HG02973 (cell line): ENCODE results near the gene RBM28.

Experiments used
- ATAC-seq: cut with Tn5 transposase; IDR thresholded peaks from one replicate; pipeline ENCODE4 v1.9.1; 2021; ENCODE audit warnings: moderate library complexity; ENCODE audit not compliant: unreplicated experiment

RBM28 gene

DNA sequence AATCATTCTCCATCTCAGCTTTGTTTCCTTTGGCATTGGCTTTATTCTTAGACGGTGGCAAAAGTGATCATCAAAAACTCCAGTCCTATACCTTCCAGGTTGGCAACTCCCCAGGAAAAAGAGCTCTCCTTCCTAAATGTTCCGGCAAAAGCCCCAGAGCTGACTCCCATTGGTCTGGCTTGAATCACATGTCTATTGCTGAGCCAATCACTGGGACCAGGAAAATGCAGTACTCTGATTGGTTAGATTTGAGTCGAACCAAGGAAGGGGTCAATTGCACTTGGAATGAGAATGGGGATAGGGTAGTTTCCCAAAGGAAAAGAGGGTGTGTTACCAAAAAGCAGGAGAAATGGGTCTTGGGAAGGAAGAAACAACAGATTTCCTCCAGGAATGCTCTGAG lies 80.3 kb downstream of the RBM28 start:
- ATAC-seq, result no peak

DNA sequence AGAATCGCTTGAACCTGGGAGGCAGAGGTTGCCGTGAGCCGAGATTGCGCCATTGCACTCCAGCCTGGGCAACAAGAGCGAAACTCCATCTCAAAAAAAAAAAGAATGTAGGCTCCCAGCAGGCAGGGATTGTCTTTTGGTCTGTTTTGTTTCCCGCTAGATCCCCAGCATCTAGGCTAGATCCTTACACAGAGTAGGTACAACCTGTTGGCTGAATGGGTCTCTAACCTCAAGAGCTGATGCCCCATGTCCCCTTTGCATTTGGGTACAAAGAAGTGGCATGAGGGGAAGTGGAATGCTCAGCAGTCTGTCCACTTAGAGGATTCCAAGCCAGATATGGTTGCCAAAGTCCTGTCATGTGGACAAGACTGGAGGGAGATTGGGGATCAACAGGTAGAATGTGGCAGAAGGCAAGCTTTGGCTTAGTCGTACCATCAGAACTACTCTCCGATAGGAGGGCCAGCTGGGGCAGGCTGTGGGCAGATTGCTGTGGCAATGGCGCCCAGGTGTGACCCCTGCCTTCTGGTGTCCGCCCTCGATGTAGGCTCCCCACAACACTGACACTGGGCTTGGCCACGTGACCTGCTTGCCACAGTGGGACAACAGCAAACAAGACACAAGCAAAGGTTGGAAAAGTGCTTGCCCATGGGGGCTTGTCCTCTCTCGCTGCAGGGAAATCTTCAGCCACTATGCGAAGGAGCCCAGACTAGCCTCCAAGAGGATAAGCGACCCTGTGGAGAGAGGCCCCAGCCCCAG lies 81.3 kb downstream of the RBM28 start:
- ATAC-seq, result no peak

DNA sequence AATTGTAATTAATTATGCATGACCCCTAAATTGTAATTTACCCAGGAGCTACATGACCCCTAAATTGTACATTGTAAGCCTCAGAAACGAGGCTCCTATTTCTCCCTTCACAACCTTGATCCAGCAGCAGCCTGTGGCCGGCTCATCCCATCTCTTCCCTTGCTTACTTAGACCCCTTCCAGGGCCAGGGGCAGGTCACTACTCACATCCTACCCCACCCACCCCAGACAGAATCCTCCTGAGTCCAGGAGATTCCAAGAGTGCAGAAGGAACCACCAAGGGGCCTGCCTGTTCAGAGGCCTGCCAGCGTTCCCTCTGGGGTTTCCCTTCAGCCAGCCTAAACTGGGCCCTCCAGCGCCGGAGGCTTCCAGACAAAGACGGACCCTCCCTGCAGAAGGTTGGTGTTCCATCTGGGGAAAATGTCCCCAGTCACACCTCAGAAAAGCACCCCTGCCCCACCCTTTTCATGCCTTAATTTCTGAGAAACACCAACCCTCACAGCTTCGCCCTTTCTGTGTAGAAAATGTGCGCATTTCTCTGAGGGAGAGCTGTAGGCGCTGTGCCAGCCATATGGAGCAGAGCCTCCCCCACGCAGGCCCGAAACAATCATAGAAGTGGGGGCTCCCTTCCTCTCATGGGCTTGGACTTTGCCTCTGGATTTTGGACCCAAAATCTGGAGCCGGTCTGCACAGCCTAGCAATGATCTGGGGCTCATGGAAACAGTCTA lies 83.5 kb downstream of the RBM28 start:
- no peak for ATAC-seq

GRCh38 chr7:128259131-128260061 lies 84.3 kb downstream of the RBM28 start:
- ATAC-seq, result no peak

DNA sequence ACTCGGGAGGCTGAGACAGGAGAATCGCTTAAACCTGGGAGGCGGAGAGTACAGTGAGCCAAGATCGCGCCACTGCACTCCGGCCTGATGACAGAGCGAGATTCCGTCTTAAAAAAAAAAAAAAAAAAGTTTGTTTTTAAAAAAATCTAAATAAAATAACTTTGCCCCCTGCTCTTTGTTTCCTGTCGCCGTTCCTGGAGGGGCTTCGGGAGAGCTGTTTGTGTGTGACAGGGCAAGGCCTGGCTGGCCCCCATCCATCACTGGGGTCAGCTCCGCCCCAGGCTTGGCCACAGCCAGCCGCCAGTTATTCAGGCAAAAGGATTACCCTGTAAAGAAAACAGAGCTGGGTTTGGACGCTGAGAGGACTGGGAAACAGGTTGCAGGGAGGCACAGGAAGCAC lies 86.2 kb downstream of the RBM28 start:
- ATAC-seq, result no peak

DNA sequence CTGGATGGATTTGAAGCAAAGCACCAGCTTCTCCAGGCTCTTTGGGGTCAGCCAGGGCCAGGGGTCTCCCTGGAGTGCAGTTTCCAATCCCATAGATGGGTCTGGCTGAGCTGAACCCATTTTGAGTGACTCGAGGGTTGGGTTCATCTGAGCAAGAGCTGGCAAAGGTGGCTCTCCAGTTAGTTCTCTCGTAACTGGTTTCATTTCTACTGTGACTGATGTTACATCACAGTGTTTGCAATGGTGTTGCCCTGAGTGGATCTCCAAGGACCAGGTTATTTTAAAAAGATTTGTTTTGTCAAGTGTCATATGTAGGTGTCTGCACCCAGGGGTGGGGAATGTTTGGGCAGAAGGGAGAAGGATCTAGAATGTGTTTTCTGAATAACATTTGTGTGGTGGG lies 88.4 kb downstream of the RBM28 start:
- ATAC-seq, result no peak

- ATAC-seq, result no peak
Observed at GRCh38 chr7:128254470-128254869, 89.2 kb downstream of the RBM28 start.

DNA sequence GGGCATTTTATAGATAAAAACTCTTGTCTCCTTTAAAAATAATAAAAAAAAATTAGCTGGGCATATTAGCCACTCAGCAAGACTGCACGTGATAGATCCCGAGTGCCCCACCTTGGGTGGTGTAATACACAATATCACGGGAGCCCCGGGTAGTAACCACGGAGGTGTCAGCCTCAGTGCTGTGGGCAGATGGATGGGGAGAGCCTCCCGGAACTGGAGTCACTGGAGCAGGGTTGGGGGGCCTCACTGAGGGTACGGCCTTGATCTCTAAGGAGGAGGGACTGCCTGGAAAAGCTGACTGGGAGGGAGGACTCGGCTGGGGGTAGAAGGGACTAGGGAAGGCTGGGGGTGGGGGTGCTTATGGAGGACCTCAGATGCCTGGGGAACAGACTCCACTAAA lies 90.0 kb downstream of the RBM28 start:
- ATAC-seq, result no peak

- no peak for ATAC-seq
Observed at GRCh38 chr7:128251337-128251736, 92.4 kb downstream of the RBM28 start.
